Body of pancreas (tissue), 4 donors: ENCODE data around the gene BLOC1S6.

Source experiments
- CTCF ChIP-seq, 7 experiments: fragments of 450-650 bp in 4 of 7; fragments of 200-600 bp in 3 of 7; sonication (generic) in 3 of 7; IDR thresholded peaks; one replicate each; pipeline ENCODE4 v1.5.1; 2016 to 2019; ENCODE audit warnings: antibody characterized with exemption in 7 of 7
- POLR2A ChIP-seq, 3 donors: fragments of 450-650 bp; IDR thresholded peaks; one replicate each; pipeline ENCODE4 v1.6.1; 2016; ENCODE audit warnings: antibody characterized with exemption in 3 of 3, mild to moderate bottlenecking in 2 of 3

DNA sequence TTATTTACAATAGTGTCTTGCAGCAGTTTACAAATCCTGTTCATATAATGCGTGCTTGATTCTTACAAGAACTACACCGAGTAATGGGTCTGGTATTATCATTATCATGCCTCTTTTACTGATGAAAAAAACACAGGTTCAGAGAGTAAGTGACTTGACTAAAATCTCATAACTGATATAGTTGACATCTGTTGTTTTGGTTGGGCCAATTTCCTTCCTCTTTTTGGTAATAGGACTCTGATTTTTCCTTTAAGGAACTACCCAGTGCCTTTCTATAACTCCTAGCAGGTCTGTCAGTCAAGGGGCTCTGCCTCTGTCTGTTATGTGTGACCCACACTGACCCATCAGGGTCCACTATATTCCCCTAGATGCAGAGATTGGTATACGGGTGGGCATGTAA lies 14.6 kb upstream of the BLOC1S6 start:
- TF ChIP-seq CTCF (IDR thresholded peaks at IDR 0.05) = no peak
- no peak for TF ChIP-seq POLR2A (IDR thresholded peaks at IDR 0.05)
